Astrocyte (in vitro differentiated cells and primary cell): ENCODE data around the gene ADD3. TPM values are rescaled to one million over a fixed set of nuclear protein-coding genes. Genes with fewer than 3 reads are reported as not detected.

Experiments used
- DNase-seq: peaks from one replicate; pipeline ENCODE4 v3.0.0-alpha.2; 2010; ENCODE audit warnings: low read depth
- FAIRE-seq: peaks from 2 replicates; lab custom pipeline; 2011; peaks lifted over from hg19 to GRCh38; lab: Jason Lieb, UNC
- H2AFZ ChIP-seq: 2 replicates; pipeline ENCODE4 v1.6.0; 2012; ENCODE audit warnings: low read depth, low read length, inconsistent platforms
- H3K27ac ChIP-seq: 2 replicates; pipeline ENCODE4 v1.5.1; 2011; ENCODE audit warnings: low read depth, low read length, inconsistent platforms
- H3K27me3 ChIP-seq: 2 replicates; pipeline ENCODE4 v1.6.0; 2011; ENCODE audit warnings: low read length, inconsistent platforms; ENCODE audit not compliant: insufficient read depth
- H3K36me3 ChIP-seq: 2 replicates; pipeline ENCODE4 v1.5.1; 2011; ENCODE audit warnings: low read length, inconsistent platforms; ENCODE audit not compliant: insufficient read depth
- H3K4me1 ChIP-seq: 2 replicates; pipeline ENCODE4 v1.5.1; 2011; ENCODE audit warnings: low read length, inconsistent platforms; ENCODE audit not compliant: insufficient read depth
- H3K4me2 ChIP-seq: 2 replicates; pipeline ENCODE4 v1.6.0; 2012; ENCODE audit warnings: low read length, inconsistent platforms
- H3K4me3 ChIP-seq: 2 replicates; pipeline ENCODE4 v1.5.1; 2011; ENCODE audit warnings: low read depth, mild to moderate bottlenecking, low read length, inconsistent platforms; ENCODE audit not compliant: insufficient read depth
- H3K79me2 ChIP-seq: 2 replicates; pipeline ENCODE4 v1.6.0; 2012; ENCODE audit warnings: mild to moderate bottlenecking, low read length, inconsistent platforms; ENCODE audit not compliant: insufficient read depth
- H3K9ac ChIP-seq: 2 replicates; pipeline ENCODE4 v1.6.0; 2012; ENCODE audit warnings: mild to moderate bottlenecking, low read length, inconsistent platforms
- H3K9me3 ChIP-seq: 2 replicates; pipeline ENCODE4 v1.5.1; 2012; ENCODE audit warnings: low read depth, mild to moderate bottlenecking, low read length, inconsistent platforms; ENCODE audit not compliant: insufficient read depth
- H4K20me1 ChIP-seq: 2 replicates; pipeline ENCODE4 v1.6.0; 2012; ENCODE audit warnings: low read length, inconsistent platforms; ENCODE audit not compliant: insufficient read depth
- H3K27ac Mint-ChIP-seq: one replicate; pipeline ENCODE4 v1.8.0; 2021; ENCODE audit warnings: mild to moderate bottlenecking, mixed read lengths; ENCODE audit not compliant: unreplicated experiment
- H3K27me3 Mint-ChIP-seq: one replicate; pipeline ENCODE4 v1.8.0; 2021; ENCODE audit warnings: low read depth, mixed read lengths; ENCODE audit not compliant: unreplicated experiment
- H3K36me3 Mint-ChIP-seq: one replicate; pipeline ENCODE4 v1.8.0; 2021; ENCODE audit warnings: low read depth, mixed read lengths; ENCODE audit not compliant: unreplicated experiment
- H3K4me1 Mint-ChIP-seq: one replicate; pipeline ENCODE4 v1.8.0; 2021; ENCODE audit warnings: low read depth, mixed read lengths; ENCODE audit not compliant: unreplicated experiment
- H3K4me3 Mint-ChIP-seq: one replicate; pipeline ENCODE4 v1.8.0; 2021; ENCODE audit warnings: mild to moderate bottlenecking, moderate library complexity, mixed read lengths; ENCODE audit not compliant: unreplicated experiment
- H3K9me3 Mint-ChIP-seq: one replicate; pipeline ENCODE4 v1.8.0; 2021; ENCODE audit warnings: mild to moderate bottlenecking, mixed read lengths; ENCODE audit not compliant: unreplicated experiment
- CTCF ChIP-seq: IDR thresholded peaks from 2 replicates; pipeline ENCODE4 v1.5.1; 2011; ENCODE audit warnings: low read depth, mild to moderate bottlenecking, inconsistent platforms, low read length, moderate library complexity; ENCODE audit not compliant: insufficient read depth
- EZH2 ChIP-seq: IDR thresholded peaks from 2 replicates; pipeline ENCODE4 v1.6.1; 2012; ENCODE audit warnings: mild to moderate bottlenecking, low read length, inconsistent platforms; ENCODE audit not compliant: insufficient read depth
- total RNA-seq: library from RNA; stranded (reverse); gene quantifications from 2 replicates; pipeline ENCODE4 v1.2.1, GENCODE V29; 2021

ADD3 gene
- total RNA-seq, 1 donor from 2014 or later: 127 TPM

GRCh38 chr10:110052916-110053315, 45.1 kb downstream of the ADD3 start:
- Mint-ChIP-seq H3K36me3 (peaks cover 22% of the 10 kb centered on the region), H3K4me1 (peaks cover 41% of the 10 kb centered on the region), H3K27ac (peak overlapping the region; percentile 64), H3K4me3 (no peak overlapping the region), H3K27me3 (no peaks in the 10 kb centered on the region), H3K9me3 (peaks cover 20% of the 10 kb centered on the region)
- FAIRE-seq: no peak
- TF ChIP-seq EZH2 (no peak), CTCF (no peak)
- H3K4me2 ChIP-seq: no peak overlapping the region
- no peak overlapping the region for H3K27ac ChIP-seq
- H3K79me2 ChIP-seq: peaks cover 49% of the 10 kb centered on the region
- peaks cover 18% of the 10 kb centered on the region for H4K20me1 ChIP-seq
- H3K4me1 ChIP-seq: peaks cover 17% of the 10 kb centered on the region
- H3K4me3 ChIP-seq: no peak overlapping the region
- H2AFZ ChIP-seq: no peak overlapping the region
- no peak overlapping the region for H3K9ac ChIP-seq
- no peaks in the 10 kb centered on the region for H3K36me3 ChIP-seq
- H3K9me3 ChIP-seq: peaks cover 5% of the 10 kb centered on the region
- no peak for DNase-seq
- H3K27me3 ChIP-seq: no peaks in the 10 kb centered on the region

GRCh38 chr10:110056822-110057221, 49.0 kb downstream of the ADD3 start:
- H3K9me3 Mint-ChIP-seq: no peaks in the 10 kb centered on the region
- Histone ChIP-seq H3K79me2 (peaks cover 60% of the 10 kb centered on the region), H3K27ac (no peak overlapping the region), H2AFZ (no peak overlapping the region), H3K4me3 (no peak overlapping the region), H3K36me3 (no peaks in the 10 kb centered on the region), H4K20me1 (peaks cover 24% of the 10 kb centered on the region), H3K27me3 (no peaks in the 10 kb centered on the region), H3K4me2 (peak overlapping the region; percentile 39), H3K9me3 (no peaks in the 10 kb centered on the region), H3K9ac (no peak overlapping the region), H3K4me1 (peaks cover 17% of the 10 kb centered on the region)
- no peak for TF ChIP-seq CTCF
- no peak for TF ChIP-seq EZH2
- H3K27ac Mint-ChIP-seq: peak overlapping the region; percentile 77
- no peaks in the 10 kb centered on the region for H3K36me3 Mint-ChIP-seq
- peak overlapping the region; percentile 13 for H3K4me3 Mint-ChIP-seq
- no peaks in the 10 kb centered on the region for H3K27me3 Mint-ChIP-seq
- FAIRE-seq: peak; percentile 95
- DNase-seq: peak; percentile 80
- H3K4me1 Mint-ChIP-seq: peaks cover 71% of the 10 kb centered on the region

DNA sequence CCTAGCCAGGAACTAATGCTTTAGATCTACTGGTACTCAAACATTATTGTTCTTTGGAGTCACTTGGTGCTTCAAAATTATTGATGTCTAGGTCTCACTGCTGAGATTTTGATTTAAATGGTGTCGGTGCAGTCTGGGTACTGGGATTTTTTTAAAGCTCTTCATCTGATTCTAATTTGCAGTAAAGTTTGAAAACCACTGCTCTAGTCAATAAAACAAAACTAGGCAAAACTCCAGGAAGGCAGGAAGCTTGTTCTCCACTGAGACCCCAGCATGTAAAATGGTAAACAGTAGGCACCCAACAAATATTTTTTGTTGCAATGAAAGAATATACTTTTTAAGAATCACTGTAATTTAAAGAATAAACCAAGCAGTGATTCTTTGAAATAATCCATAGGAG, 49.7 kb downstream of the ADD3 start:
- FAIRE-seq: no peak
- peaks cover 19% of the 10 kb centered on the region for H4K20me1 ChIP-seq
- H2AFZ ChIP-seq: no peak overlapping the region
- Mint-ChIP-seq H3K36me3 (no peaks in the 10 kb centered on the region), H3K9me3 (no peaks in the 10 kb centered on the region), H3K4me1 (peaks cover 71% of the 10 kb centered on the region), H3K27me3 (no peaks in the 10 kb centered on the region), H3K4me3 (no peak overlapping the region), H3K27ac (peak overlapping the region; percentile 72)
- no peaks in the 10 kb centered on the region for H3K36me3 ChIP-seq
- no peaks in the 10 kb centered on the region for H3K9me3 ChIP-seq
- no peak for DNase-seq
- peaks cover 17% of the 10 kb centered on the region for H3K4me1 ChIP-seq
- H3K27me3 ChIP-seq: no peaks in the 10 kb centered on the region
- TF ChIP-seq CTCF: no peak
- no peak for TF ChIP-seq EZH2
- peak overlapping the region; percentile 40 for H3K27ac ChIP-seq
- H3K9ac ChIP-seq: no peak overlapping the region
- H3K4me2 ChIP-seq: peak overlapping the region; percentile 39
- H3K79me2 ChIP-seq: peaks cover 59% of the 10 kb centered on the region
- no peak overlapping the region for H3K4me3 ChIP-seq
